Raji (cell line): ENCODE data around the gene EBNA1BP2.

Experiments used
- POLR2A ChIP-seq: IDR thresholded peaks from 2 replicates; pipeline ENCODE4 v1.6.1; 2011; ENCODE audit warnings: low read depth, low read length, control low read depth; ENCODE audit not compliant: insufficient read depth

The EBNA1BP2 gene

GRCh38 chr1:43171876-43172526 is at the start of gene EBNA1BP2, which contains the start of gene CFAP57:
EBNA1BP2 (minus strand) TSS chr1:43172290; CDS start chr1:43172118, 172 bp downstream.
CFAP57 (plus strand) TSS chr1:43172330; CDS start chr1:43172754, 424 bp downstream.
- TF ChIP-seq POLR2A: peak; percentile 95

GRCh38 chr1:43221797-43222196 is 49.7 kb upstream of the EBNA1BP2 start:
- no peak for TF ChIP-seq POLR2A

- no peak for TF ChIP-seq POLR2A
Observed at GRCh38 chr1:43220905-43221778, 49.1 kb upstream of the EBNA1BP2 start.

GRCh38 chr1:43217747-43218146 is 45.7 kb upstream of the EBNA1BP2 start:
- no peak for TF ChIP-seq POLR2A

GRCh38 chr1:43214501-43215444 is 42.7 kb upstream of the EBNA1BP2 start:
- TF ChIP-seq POLR2A: no peak

GRCh38 chr1:43207229-43207853 is 35.3 kb upstream of the EBNA1BP2 start:
- TF ChIP-seq POLR2A: no peak

- no peak for TF ChIP-seq POLR2A
Observed at GRCh38 chr1:43206600-43207228, 34.6 kb upstream of the EBNA1BP2 start.

GRCh38 chr1:43205671-43206070 is 33.6 kb upstream of the EBNA1BP2 start:
- no peak for TF ChIP-seq POLR2A

- TF ChIP-seq POLR2A: no peak
Observed at GRCh38 chr1:43204394-43204793, 32.3 kb upstream of the EBNA1BP2 start.

GRCh38 chr1:43203859-43204258 is 31.8 kb upstream of the EBNA1BP2 start:
- TF ChIP-seq POLR2A: no peak

GRCh38 chr1:43199093-43199726 is 27.1 kb upstream of the EBNA1BP2 start:
- TF ChIP-seq POLR2A: no peak

GRCh38 chr1:43197343-43198127 is 25.4 kb upstream of the EBNA1BP2 start:
- TF ChIP-seq POLR2A: no peak

GRCh38 chr1:43194509-43194908 is 22.4 kb upstream of the EBNA1BP2 start:
- TF ChIP-seq POLR2A: no peak
